H1 (cell line): ENCODE data around the gene TNPO3. TPM values are rescaled to one million over a fixed set of nuclear protein-coding genes. Genes with fewer than 3 reads are reported as not detected.

ENCODE experiments used
- CTCF ChIA-PET: fragments of 300-600 bp; sonication (Branson Sonifier 250); formaldehyde crosslinking; loops from one replicate; lab custom pipeline; 2021; ENCODE audit not compliant: partially characterized antibody; lab: Charles Lee
- POLR2A ChIA-PET: fragments of 300-600 bp; sonication (Branson Sonifier 250); formaldehyde crosslinking; loops from one replicate; lab custom pipeline; 2021; ENCODE audit warnings: inconsistent platforms; ENCODE audit not compliant: partially characterized antibody; lab: Charles Lee
- DNase-seq, 2 experiments: peaks; one replicate each; pipeline versions ENCODE4 v3.0.0 to v3.0.0-alpha.2; 2010 to 2022; ENCODE audit warnings: low spot score in 2 of 2, low read depth in 1 of 2, mixed read lengths in 1 of 2
- FAIRE-seq: peaks from 2 replicates; lab custom pipeline; 2011; peaks lifted over from hg19 to GRCh38; lab: Jason Lieb, UNC
- H2AFZ ChIP-seq: 2 replicates; pipeline ENCODE4 v1.8.1; 2012; ENCODE audit warnings: low read length, inconsistent platforms
- H2AK5ac ChIP-seq: 2 replicates; pipeline ENCODE4 v1.6.1; 2013; ENCODE audit warnings: low read depth, low read length
- H2BK120ac ChIP-seq: replicated peaks from 2 replicates; pipeline ENCODE3; 2013; ENCODE audit warnings: low read depth, low read length, inconsistent platforms
- H2BK12ac ChIP-seq: 2 replicates; pipeline ENCODE4 v1.6.1; 2013; ENCODE audit warnings: low read depth, low read length
- H2BK15ac ChIP-seq: 2 replicates; pipeline ENCODE4 v1.6.1; 2013; ENCODE audit warnings: low read length
- H2BK20ac ChIP-seq: 2 replicates; pipeline ENCODE4 v1.6.1; 2013; ENCODE audit warnings: low read length
- H2BK5ac ChIP-seq: 2 replicates; pipeline ENCODE4 v1.6.1; 2013; ENCODE audit warnings: low read depth, low read length
- H3K14ac ChIP-seq: 2 replicates; pipeline ENCODE4 v1.6.1; 2013; ENCODE audit warnings: inconsistent platforms; ENCODE audit not compliant: insufficient read length
- H3K18ac ChIP-seq: 2 replicates; pipeline ENCODE4 v1.6.1; 2013; ENCODE audit warnings: low read length; ENCODE audit errors: extremely low read depth
- H3K23ac ChIP-seq: 2 replicates; pipeline ENCODE4 v1.6.1; 2013; ENCODE audit warnings: inconsistent platforms; ENCODE audit not compliant: insufficient read length
- H3K23me2 ChIP-seq: 2 replicates; pipeline ENCODE4 v1.6.1; 2013; ENCODE audit warnings: low read depth, low read length
- H3K27ac ChIP-seq: 2 replicates; pipeline ENCODE4 v1.6.1; 2011; ENCODE audit warnings: low read depth, low read length, inconsistent platforms
- H3K27me3 ChIP-seq, 4 experiments: replicated peaks in 1 of 4; 1 replicate in 1 of 4; 2 replicates in 3 of 4; pipeline versions ENCODE4 v1.6.1 to v1.8.1; 2011 to 2013; ENCODE audit warnings: low read length in 3 of 4, mild to moderate bottlenecking in 3 of 4, inconsistent platforms in 2 of 4, mixed read lengths in 2 of 4, moderate library complexity in 1 of 4; ENCODE audit not compliant: control insufficient read depth in 3 of 4, insufficient read depth in 3 of 4; ENCODE audit errors: extremely low read depth in 1 of 4
- H3K36me3 ChIP-seq, 4 experiments: 2 replicates each; pipeline versions ENCODE4 v1.6.1 to v1.8.1; 2011 to 2013; ENCODE audit warnings: mild to moderate bottlenecking in 4 of 4, low read length in 3 of 4, moderate library complexity in 2 of 4, control low read depth in 1 of 4, inconsistent platforms in 1 of 4; ENCODE audit not compliant: insufficient read depth in 4 of 4, control insufficient read depth in 2 of 4
- H3K4ac ChIP-seq: replicated peaks from 2 replicates; pipeline ENCODE3; 2013; ENCODE audit warnings: low read length, low read depth, mixed read lengths, inconsistent platforms; ENCODE audit not compliant: insufficient read length
- H3K4me1 ChIP-seq, 4 experiments: replicated peaks in 1 of 4; 1 replicate in 1 of 4; 2 replicates in 3 of 4; pipeline versions ENCODE4 v1.6.1 to v1.8.1; 2011 to 2013; ENCODE audit warnings: low read length in 3 of 4, inconsistent platforms in 2 of 4, mixed read lengths in 1 of 4; ENCODE audit not compliant: insufficient read depth in 4 of 4, control insufficient read depth in 3 of 4
- H3K4me2 ChIP-seq, 2 experiments: 2 replicates each; pipeline versions ENCODE4 v1.6.1 to v1.8.1; 2011 to 2013; ENCODE audit warnings: low read depth in 2 of 2, low read length in 2 of 2, control low read depth in 1 of 2, inconsistent platforms in 1 of 2, mild to moderate bottlenecking in 1 of 2; ENCODE audit not compliant: insufficient read depth in 1 of 2
- H3K4me3 ChIP-seq, 4 experiments: fragments of 200-600, 300-600 bp in 1 of 4; sonication (generic), shearing (Covaris generic), sonication (Bioruptor Twin) in 1 of 4; 2 replicates each; pipeline versions ENCODE4 v1.5.1 to v1.8.1; 2011 to 2016; ENCODE audit warnings: low read length in 4 of 4, low read depth in 3 of 4, control low read depth in 2 of 4, inconsistent platforms in 2 of 4, mild to moderate bottlenecking in 2 of 4, mixed read lengths in 1 of 4, moderate library complexity in 1 of 4; ENCODE audit not compliant: insufficient read depth in 2 of 4; ENCODE audit errors: extremely low read depth in 1 of 4
- H3K56ac ChIP-seq: replicated peaks from 2 replicates; pipeline ENCODE3; 2013; ENCODE audit warnings: low read depth, mild to moderate bottlenecking, mixed read lengths, low read length, inconsistent platforms; ENCODE audit not compliant: insufficient read length
- H3K79me1 ChIP-seq: 2 replicates; pipeline ENCODE4 v1.6.1; 2013; ENCODE audit warnings: low read depth, low read length, control low read depth
- H3K79me2 ChIP-seq, 2 experiments: 2 replicates each; pipeline versions ENCODE4 v1.6.1 to v1.8.1; 2012 to 2013; ENCODE audit warnings: low read length in 2 of 2, mild to moderate bottlenecking in 2 of 2, inconsistent platforms in 1 of 2; ENCODE audit not compliant: insufficient read depth in 2 of 2, control insufficient read depth in 1 of 2
- H3K9ac ChIP-seq, 4 experiments: replicated peaks in 1 of 4; 1 replicate in 1 of 4; 2 replicates in 3 of 4; pipeline versions ENCODE4 v1.6.1 to v1.8.1; 2011 to 2013; ENCODE audit warnings: low read depth in 3 of 4, low read length in 3 of 4, control low read depth in 2 of 4, mild to moderate bottlenecking in 2 of 4, moderate library complexity in 2 of 4, inconsistent platforms in 1 of 4; ENCODE audit errors: extremely low read depth in 1 of 4
- H3K9me3 ChIP-seq, 2 experiments: 2 replicates each; pipeline versions ENCODE4 v1.6.1 to v1.8.1; 2012 to 2013; ENCODE audit warnings: mild to moderate bottlenecking in 2 of 2, moderate library complexity in 2 of 2, control low read depth in 1 of 2, inconsistent platforms in 1 of 2, low read depth in 1 of 2, low read length in 1 of 2, mixed read lengths in 1 of 2; ENCODE audit not compliant: insufficient read depth in 2 of 2
- H4K20me1 ChIP-seq, 2 experiments: replicated peaks in 1 of 2; 2 replicates each; pipeline versions ENCODE3 to v1.8.1; 2011 to 2013; ENCODE audit warnings: inconsistent platforms in 2 of 2, low read length in 2 of 2, mild to moderate bottlenecking in 1 of 2; ENCODE audit not compliant: insufficient read depth in 2 of 2, control insufficient read depth in 1 of 2
- H4K5ac ChIP-seq: 2 replicates; pipeline ENCODE4 v1.6.1; 2013; ENCODE audit warnings: low read length, low read depth, mixed read lengths, inconsistent platforms; ENCODE audit not compliant: insufficient read length
- H4K8ac ChIP-seq: 2 replicates; pipeline ENCODE4 v1.8.0; 2013; ENCODE audit warnings: mild to moderate bottlenecking, moderate library complexity, low read length, inconsistent platforms; ENCODE audit not compliant: insufficient read depth; ENCODE audit errors: extremely low read depth
- H4K91ac ChIP-seq: replicated peaks from 2 replicates; pipeline ENCODE3; 2013; ENCODE audit warnings: low read length, mixed read lengths, inconsistent platforms; ENCODE audit not compliant: insufficient read length
- ATF3 ChIP-seq: IDR thresholded peaks from 2 replicates; pipeline ENCODE4 v1.6.1; 2011; ENCODE audit warnings: low read depth, mild to moderate bottlenecking, low read length; ENCODE audit not compliant: insufficient read depth
- HDAC6 ChIP-seq: IDR thresholded peaks from one replicate; pipeline ENCODE4 v1.7.1; 2012; ENCODE audit warnings: low read depth, mild to moderate bottlenecking, inconsistent platforms, low read length, moderate library complexity
- MAFK ChIP-seq: IDR thresholded peaks from 2 replicates; pipeline ENCODE4 v1.6.1; 2012; ENCODE audit warnings: low read depth, mild to moderate bottlenecking, improper control_type of control experiment, low read length
- SP1 ChIP-seq: IDR thresholded peaks from 2 replicates; pipeline ENCODE4 v1.6.1; 2011; ENCODE audit warnings: low read depth, low read length
- SP4 ChIP-seq: IDR thresholded peaks from 2 replicates; pipeline ENCODE4 v1.6.1; 2012; ENCODE audit warnings: low read length, inconsistent platforms
- TEAD4 ChIP-seq: IDR thresholded peaks from 2 replicates; pipeline ENCODE4 v1.6.1; 2012; ENCODE audit warnings: low read depth, low read length, inconsistent platforms, mixed read lengths
- ZNF274 ChIP-seq: IDR thresholded peaks from 2 replicates; pipeline ENCODE4 v1.7.0; 2012; ENCODE audit warnings: low read length, borderline replicate concordance; ENCODE audit errors: extremely low read depth
- WGBS, 2 experiments: shearing (Covaris generic) in 1 of 2; methylation state at CpG; one replicate each; pipeline versions ENCODE4 v1.1.6 to v1.1.7; 2013 to 2015; ENCODE audit warnings: low lambda C conversion rate in 2 of 2, mixed read lengths in 2 of 2, inconsistent platforms in 1 of 2, low coverage in 1 of 2, missing lambda C conversion rate in 1 of 2; ENCODE audit not compliant: insufficient replicate concordance in 2 of 2, insufficient coverage in 1 of 2, insufficient read length in 1 of 2; ENCODE audit errors: extremely low coverage in 1 of 2, missing lambda C conversion rate in 1 of 2; 5-methylcytosine and 5-hydroxymethylcytosine counted together
- polyA plus RNA-seq, 7 experiments: library from polyadenylated mRNA; depleted of rRNA in 3 of 7; stranded (reverse) in 5 of 7; unstranded in 2 of 7; fragments of >200 nt in 5 of 7; fragments of 200-250 nt in 2 of 7; gene quantifications; 1 replicate in 5 of 7; 2 replicates in 1 of 7; 4 replicates in 1 of 7; pipeline versions ENCODE4 v1.2.1 to v1.2.3, GENCODE V29; 2011 to 2013; ENCODE audit warnings: missing spikeins in 2 of 7, mixed read lengths in 2 of 7
- total RNA-seq: library from RNA; stranded (reverse); fragmentation: NEBNext Ultra II Directional; extraction: Animal tissue kit (Norgen Biotek cat#: 25700); gene quantifications from 2 replicates; pipeline ENCODE4 v1.2.1, GENCODE V29; 2021

Gene TNPO3
- total and polyA plus RNA-seq, 2 of the 8 experiments (the other 6 are each of a cell fraction or from before 2014, with no cell fraction given): 67.6 to 99.2 TPM

DNA sequence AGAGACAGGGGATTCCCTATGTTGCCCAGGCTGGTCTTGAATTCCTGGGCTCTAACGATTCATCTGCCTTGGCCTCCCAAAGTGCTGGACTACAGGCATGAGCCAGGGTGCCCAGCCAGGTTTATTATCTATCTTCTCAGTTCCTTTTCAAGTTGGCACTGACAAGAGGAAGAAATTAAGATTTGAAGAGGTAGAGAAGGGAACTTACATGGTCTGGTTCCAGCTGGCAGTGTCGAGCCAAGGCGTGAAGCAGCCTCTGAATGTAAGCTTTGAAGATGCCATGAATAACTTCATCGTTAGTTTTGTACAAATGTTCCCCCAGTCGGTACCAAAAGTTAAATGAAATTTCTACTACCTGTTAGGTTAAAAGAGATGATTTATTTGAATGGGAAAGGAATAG, 57.7 kb downstream of the TNPO3 start:
- POLR2A ChIA-PET: interaction anchor here (0.6 kb wide), 1 partner anchor 239 kb away, joined by 3 read pairs; no protein-coding TSS in a partner anchor
- FAIRE-seq: no peak
- peaks cover 0 to 3% of the 10 kb centered on the region in 2 experiments for H4K20me1 ChIP-seq

More for the DNA sequence above, 57.7 kb downstream of the TNPO3 start:
- no peak overlapping the region for H3K4ac ChIP-seq
- H2AFZ ChIP-seq: no peak overlapping the region
- no peak overlapping the region for H2BK20ac ChIP-seq
- H4K8ac ChIP-seq: no peak overlapping the region
- no peak overlapping the region for H2BK120ac ChIP-seq
- no peak for TF ChIP-seq SP1
- TF ChIP-seq ZNF274: no peak
- TF ChIP-seq ATF3: no peak
- TF ChIP-seq TEAD4: no peak
- no peak for TF ChIP-seq SP4
- no peak for TF ChIP-seq MAFK
- no peak for TF ChIP-seq HDAC6
- no peak overlapping the region for H3K18ac ChIP-seq
- no peaks in the 10 kb centered on the region for H3K79me1 ChIP-seq
- no peak overlapping the region for H2BK5ac ChIP-seq
- no peak overlapping the region for H4K91ac ChIP-seq
- H3K14ac ChIP-seq: no peak overlapping the region
- no peak overlapping the region for H2BK15ac ChIP-seq
- no peaks in the 10 kb centered on the region for H3K23me2 ChIP-seq
- no peak overlapping the region for H3K23ac ChIP-seq
- CTCF ChIA-PET: interaction anchor here (0.7 to 1.2 kb wide), 4 partner anchors 10 to 94 kb away, joined by 3 to 4 read pairs (median 4); no protein-coding TSS in a partner anchor
- no peak overlapping the region for H3K4me3 ChIP-seq
- H3K56ac ChIP-seq: no peak overlapping the region
- H3K4me2 ChIP-seq: no peak overlapping the region
- H3K9me3 ChIP-seq: no peaks in the 10 kb centered on the region
- 96% methylated on average over 5 of the region's 5 CpGs; no CpG with 5 or more reads in 1 of the 2 experiments for WGBS, 2 experiments
- no peak for DNase-seq
- H3K27ac ChIP-seq: no peak overlapping the region
- no peak overlapping the region for H2AK5ac ChIP-seq
- no peak overlapping the region for H2BK12ac ChIP-seq
- peaks cover 5 to 61% (median 27%) of the 10 kb centered on the region in 4 experiments for H3K36me3 ChIP-seq
- H3K27me3 ChIP-seq: no peaks in the 10 kb centered on the region
- no peak overlapping the region for H3K9ac ChIP-seq
- H3K79me2 ChIP-seq: no peaks in the 10 kb centered on the region
- no peaks in the 10 kb centered on the region for H3K4me1 ChIP-seq
- no peak overlapping the region for H4K5ac ChIP-seq
